Stimulated activated naive B cell treated with anti-CD40 and anti-IgM and Interleukin-4, amounts not matched to agents 10 μg/mL and 1 μg/mL and 100 μg/mL, for 72 hours (primary cell): ENCODE measurements around the gene JPH3.
A peak's percentile ranks its signal among the peaks of the same experiment; 100 is the strongest.

Source experiments
- ATAC-seq, 2 donors: fragments of 150-1000 bp; cut with Tn5 transposase; replicated peaks; 2 replicates each; pipeline ENCODE4 v1.10.0; 2021; ENCODE audit warnings: moderate library complexity in 1 of 2
- DNase-seq: peaks from one replicate; pipeline ENCODE4 v3.0.0; 2021
- H3K27ac Mint-ChIP-seq: one replicate; pipeline ENCODE4 v1.8.0; 2022; ENCODE audit warnings: mild to moderate bottlenecking, mixed read lengths
- H3K27me3 Mint-ChIP-seq, 2 donors: one replicate each; pipeline ENCODE4 v1.8.0; 2022; ENCODE audit warnings: mixed read lengths in 2 of 2
- H3K36me3 Mint-ChIP-seq, 2 donors: one replicate each; pipeline ENCODE4 v1.8.0; 2022; ENCODE audit warnings: mixed read lengths in 2 of 2, mild to moderate bottlenecking in 1 of 2
- H3K4me1 Mint-ChIP-seq, 2 donors: one replicate each; pipeline ENCODE4 v1.8.0; 2022; ENCODE audit warnings: mixed read lengths in 2 of 2, mild to moderate bottlenecking in 1 of 2
- H3K4me3 Mint-ChIP-seq, 2 donors: one replicate each; pipeline ENCODE4 v1.8.0; 2022; ENCODE audit warnings: mild to moderate bottlenecking in 2 of 2, mixed read lengths in 2 of 2, moderate library complexity in 1 of 2
- H3K9me3 Mint-ChIP-seq, 2 donors: one replicate each; pipeline ENCODE4 v1.8.0; 2022; ENCODE audit warnings: mixed read lengths in 2 of 2, mild to moderate bottlenecking in 1 of 2

Gene JPH3

DNA sequence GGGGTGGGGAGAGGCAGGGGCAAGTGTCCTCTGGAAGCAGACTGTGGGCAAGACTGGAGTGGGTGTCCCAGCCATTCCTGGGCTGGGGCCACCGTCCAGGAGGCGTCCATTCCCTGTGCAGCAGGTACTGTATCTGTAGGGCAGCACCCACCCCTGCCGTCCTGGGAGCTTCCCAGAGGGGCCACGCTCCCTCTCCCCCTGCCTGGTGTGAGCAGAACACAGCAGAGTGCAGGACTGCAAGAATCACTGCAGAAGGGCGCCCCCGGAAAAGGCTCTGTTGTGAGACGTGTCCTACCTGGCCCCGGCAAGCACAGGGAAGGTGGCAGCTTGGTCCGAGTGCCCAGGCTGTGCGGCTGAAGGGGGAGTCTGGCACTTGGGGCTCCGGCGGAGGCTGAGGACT lies 93.2 kb downstream of the JPH3 start:
- H3K27ac Mint-ChIP-seq = no peak overlapping the region
- H3K4me3 Mint-ChIP-seq = no peak overlapping the region
- DNase-seq = no peak
- ATAC-seq = no peak
- peaks cover 20 to 29% of the 10 kb centered on the region in 2 donors for H3K4me1 Mint-ChIP-seq
- H3K27me3 Mint-ChIP-seq = no peaks in the 10 kb centered on the region
- peaks cover 45% of the 10 kb centered on the region in 2 donors for H3K36me3 Mint-ChIP-seq
- no peaks in the 10 kb centered on the region for H3K9me3 Mint-ChIP-seq

DNA sequence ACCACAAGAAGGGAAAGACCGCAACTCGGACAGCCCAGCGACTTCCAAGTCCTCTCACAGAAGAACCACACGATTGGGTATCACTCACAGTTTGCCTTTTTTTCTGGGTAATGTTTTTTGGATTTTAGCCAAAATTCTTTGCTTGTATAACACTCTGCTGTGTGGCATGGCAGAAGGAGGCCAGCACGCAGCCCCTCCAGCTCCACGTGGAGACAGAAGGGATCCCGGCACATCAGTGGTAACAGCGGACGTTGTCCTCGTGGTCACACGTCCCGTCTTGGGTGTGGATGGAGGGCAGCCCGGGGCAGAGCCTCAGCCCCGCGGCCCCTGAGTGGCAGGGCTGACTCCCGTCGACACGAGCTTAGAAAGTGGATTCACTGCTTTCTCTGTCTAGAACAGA lies 94.4 kb downstream of the JPH3 start:
- H3K4me1 Mint-ChIP-seq = peaks cover 30 to 41% of the 10 kb centered on the region in 2 donors
- ATAC-seq (no peak), DNase-seq (no peak)
- H3K36me3 Mint-ChIP-seq = peaks cover 48 to 50% of the 10 kb centered on the region in 2 donors
- H3K27ac Mint-ChIP-seq = peak overlapping the region; percentile 20
- H3K4me3 Mint-ChIP-seq = no peak overlapping the region
- H3K27me3 Mint-ChIP-seq = no peaks in the 10 kb centered on the region
- no peaks in the 10 kb centered on the region for H3K9me3 Mint-ChIP-seq

DNA sequence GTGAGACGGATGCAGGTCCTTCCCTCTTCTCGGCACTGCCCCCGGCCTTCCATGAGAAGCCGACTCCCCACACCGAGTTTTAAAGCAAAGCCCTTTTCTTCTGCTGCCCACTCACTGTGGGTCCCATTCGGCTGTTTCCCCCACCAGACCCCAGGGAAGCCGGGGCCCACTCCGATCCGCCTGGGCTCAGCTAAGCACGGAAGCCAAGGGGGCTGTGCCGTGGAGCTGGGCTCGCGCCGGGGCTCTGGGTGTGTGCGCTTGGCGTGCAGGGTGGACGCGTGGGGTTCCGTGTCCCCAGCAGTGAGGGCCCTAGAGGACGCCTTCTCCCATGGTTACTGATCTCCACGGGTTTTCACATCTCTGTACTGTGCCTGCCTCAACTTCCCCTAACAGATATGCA lies 94.9 kb downstream of the JPH3 start:
- H3K27me3 Mint-ChIP-seq = no peaks in the 10 kb centered on the region
- no peak for ATAC-seq
- no peak overlapping the region for H3K4me3 Mint-ChIP-seq
- DNase-seq = no peak
- peaks cover 53% of the 10 kb centered on the region in 2 donors for H3K36me3 Mint-ChIP-seq
- H3K4me1 Mint-ChIP-seq = peaks cover 34 to 47% of the 10 kb centered on the region in 2 donors
- no peaks in the 10 kb centered on the region for H3K9me3 Mint-ChIP-seq
- H3K27ac Mint-ChIP-seq = no peak overlapping the region

DNA sequence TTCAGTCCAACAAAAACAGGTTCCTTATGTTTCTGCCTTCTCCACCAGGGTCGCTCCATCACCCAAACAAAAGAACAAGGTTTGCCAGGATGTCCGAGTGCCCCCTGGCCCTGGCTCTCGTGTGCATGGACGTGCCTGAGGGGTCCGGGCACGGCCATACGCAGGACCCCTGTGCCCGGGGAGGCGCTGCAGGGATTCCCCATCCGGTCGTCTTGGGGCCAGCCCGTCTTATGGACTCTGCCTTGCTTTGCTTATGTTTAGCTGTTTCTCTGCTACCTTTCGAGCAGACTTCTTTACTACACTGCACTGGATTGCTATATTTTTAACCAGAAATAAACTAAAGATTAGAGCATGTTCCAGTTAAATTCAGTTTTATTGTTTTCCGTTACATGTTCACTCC lies 95.5 kb downstream of the JPH3 start:
- peak overlapping the region in 1 of 2 donors; percentile 29 for H3K4me3 Mint-ChIP-seq
- DNase-seq (no peak), ATAC-seq (no peak)
- H3K36me3 Mint-ChIP-seq = peaks cover 57 to 58% of the 10 kb centered on the region in 2 donors
- H3K9me3 Mint-ChIP-seq = no peaks in the 10 kb centered on the region
- H3K27me3 Mint-ChIP-seq = no peaks in the 10 kb centered on the region
- H3K4me1 Mint-ChIP-seq = peaks cover 38 to 52% of the 10 kb centered on the region in 2 donors
- peak overlapping the region; percentile 84 for H3K27ac Mint-ChIP-seq

DNA sequence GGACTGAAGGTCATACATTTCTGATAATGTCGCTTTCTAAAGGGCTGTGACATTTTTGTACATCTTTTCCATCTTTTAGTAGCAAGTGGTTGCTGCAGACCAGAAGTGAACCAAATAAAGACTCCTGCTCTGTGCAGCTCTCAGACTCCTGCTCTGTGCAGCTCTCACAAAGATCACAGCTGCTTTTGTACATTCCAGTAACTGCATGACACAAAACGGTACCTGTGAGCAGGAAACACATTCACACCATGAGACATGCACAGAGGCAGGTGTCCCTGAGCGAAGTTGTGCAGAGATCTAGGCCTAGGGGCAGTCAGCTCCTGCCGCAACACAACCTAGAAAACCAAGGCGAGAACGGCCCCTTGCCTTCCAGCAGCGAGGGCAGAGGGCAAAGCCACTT lies 95.9 kb downstream of the JPH3 start:
- H3K9me3 Mint-ChIP-seq = no peaks in the 10 kb centered on the region

DNA sequence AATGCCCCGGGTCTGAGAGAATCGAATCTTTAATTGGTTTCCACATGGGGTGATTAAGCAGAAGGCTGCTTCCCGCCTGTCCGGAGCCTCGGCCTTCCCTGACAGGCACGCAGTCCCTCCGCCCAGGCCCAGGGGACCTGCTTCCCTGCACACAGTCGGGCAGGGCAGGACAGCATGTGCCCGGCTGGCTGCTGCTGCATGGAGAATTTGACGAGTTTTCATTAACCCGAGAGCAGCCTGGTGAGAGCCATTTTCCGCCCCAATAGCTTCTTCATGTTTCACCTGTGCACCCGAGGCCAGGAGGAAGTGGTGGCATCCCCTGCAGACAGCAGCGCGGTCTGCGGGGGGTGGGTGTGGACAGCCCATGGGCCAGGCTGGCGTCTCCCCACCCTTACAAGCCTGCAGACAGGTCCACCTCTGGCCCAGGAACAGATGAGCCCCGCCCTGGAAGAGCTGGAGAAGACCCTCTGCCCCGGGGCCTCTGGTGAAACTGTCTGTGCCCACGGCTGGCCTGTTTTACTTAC lies 96.4 kb downstream of the JPH3 start:
- Mint-ChIP-seq H3K27me3 (no peaks in the 10 kb centered on the region), H3K9me3 (no peaks in the 10 kb centered on the region), H3K36me3 (peaks cover 61 to 68% of the 10 kb centered on the region in 2 donors), H3K4me1 (peaks cover 45 to 61% of the 10 kb centered on the region in 2 donors), H3K27ac (peak overlapping the region; percentile 84), H3K4me3 (peak overlapping the region; percentile 9 to 53)
- DNase-seq = peak; percentile 27
- ATAC-seq = peak; percentile 22 to 23

More for the DNA sequence above, 95.9 kb downstream of the JPH3 start:
- Mint-ChIP-seq H3K4me3 (peak overlapping the region; percentile 29 to 47), H3K4me1 (peaks cover 41 to 56% of the 10 kb centered on the region in 2 donors), H3K36me3 (peaks cover 57 to 63% of the 10 kb centered on the region in 2 donors), H3K27ac (peak overlapping the region; percentile 84), H3K27me3 (no peaks in the 10 kb centered on the region)
- peak; percentile 20 to 30 for ATAC-seq
- no peak for DNase-seq

DNA sequence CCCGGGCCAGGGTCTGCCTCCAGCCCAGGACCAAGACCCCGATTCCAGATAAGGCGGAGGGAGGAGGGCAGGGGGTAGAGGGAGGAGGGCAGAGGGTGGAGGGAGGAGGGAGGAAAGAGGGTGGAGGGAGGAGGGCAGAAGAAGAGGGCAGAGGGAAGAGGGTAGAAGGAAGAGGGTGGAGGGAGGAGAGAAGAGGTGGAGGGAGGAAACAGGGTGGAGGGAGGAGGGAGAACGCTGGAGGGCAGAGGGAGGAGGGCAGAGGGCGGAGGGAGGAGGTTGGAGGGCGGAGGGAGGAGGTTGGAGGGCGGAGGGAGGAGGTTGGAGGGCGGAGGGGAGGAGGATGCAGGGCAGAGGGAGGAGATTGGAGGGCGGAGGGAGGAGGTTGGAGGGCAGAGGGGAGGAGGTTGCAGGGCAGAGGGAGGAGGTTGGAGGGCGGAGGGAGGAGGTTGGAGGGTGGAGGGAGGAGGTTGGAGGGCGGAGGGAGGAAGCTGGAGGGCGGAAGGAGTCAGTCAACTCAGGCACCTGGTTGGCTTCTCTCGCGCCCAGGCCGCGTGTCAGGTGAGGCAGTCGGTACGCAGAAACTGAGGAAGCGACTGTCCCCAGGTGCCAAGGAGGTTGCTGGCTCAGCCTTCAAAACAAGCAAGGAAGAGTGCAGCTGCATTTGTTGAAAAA lies 98.2 kb downstream of the JPH3 start:
- ATAC-seq (no peak), DNase-seq (peak; percentile 24)
- Mint-ChIP-seq H3K27me3 (no peaks in the 10 kb centered on the region), H3K9me3 (no peaks in the 10 kb centered on the region), H3K4me1 (peaks cover 47 to 72% of the 10 kb centered on the region in 2 donors), H3K27ac (peak overlapping the region; percentile 89), H3K4me3 (peak overlapping the region in 1 of 2 donors; percentile 46), H3K36me3 (peaks cover 54 to 64% of the 10 kb centered on the region in 2 donors)

DNA sequence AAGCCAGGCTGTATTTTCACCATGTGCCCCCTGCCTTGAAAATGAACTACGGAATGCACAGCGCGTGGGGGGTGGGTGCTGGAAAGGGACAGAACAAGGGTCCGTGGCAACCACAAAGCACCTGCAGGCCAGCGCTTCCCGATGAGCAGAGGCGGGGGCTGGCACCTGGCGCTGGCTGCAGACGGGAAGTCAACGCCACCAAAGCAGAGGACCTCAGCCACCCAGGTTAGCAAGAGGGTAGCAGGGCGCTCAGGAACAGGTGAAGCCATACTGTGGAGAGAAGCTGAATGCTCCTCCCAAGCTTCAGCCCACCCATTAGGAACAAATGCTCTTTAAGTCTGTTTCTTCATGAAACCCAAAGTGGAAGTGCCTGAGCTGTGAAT lies 98.8 kb downstream of the JPH3 start:
- peak overlapping the region in 1 of 2 donors; percentile 46 for H3K4me3 Mint-ChIP-seq
- H3K27ac Mint-ChIP-seq = peak overlapping the region; percentile 89
- H3K9me3 Mint-ChIP-seq = no peaks in the 10 kb centered on the region
- peaks cover 53 to 60% of the 10 kb centered on the region in 2 donors for H3K36me3 Mint-ChIP-seq
- H3K4me1 Mint-ChIP-seq = peaks cover 47 to 72% of the 10 kb centered on the region in 2 donors
- no peaks in the 10 kb centered on the region for H3K27me3 Mint-ChIP-seq
- ATAC-seq (peak; percentile 8 to 13), DNase-seq (peak; percentile 23)

DNA sequence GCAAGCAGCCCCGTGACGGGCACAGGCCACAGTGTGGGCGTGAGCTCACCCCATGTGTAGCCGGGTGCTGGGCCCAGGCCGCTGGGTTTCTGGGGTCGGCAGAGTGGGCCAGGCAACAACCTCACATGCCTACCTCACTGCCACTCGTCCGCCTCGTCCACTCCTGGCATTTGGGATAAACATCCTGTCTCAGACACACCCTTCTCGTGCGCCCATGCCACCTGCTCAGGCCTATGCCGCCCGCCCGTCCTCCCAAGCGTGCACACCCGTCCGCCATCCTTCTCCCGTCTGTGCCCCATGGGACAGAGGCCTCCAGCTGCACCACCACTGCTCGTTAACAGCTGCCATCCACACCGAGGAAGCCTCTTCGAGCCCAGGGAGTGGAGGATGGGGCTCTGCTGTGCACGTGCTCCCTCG lies 99.2 kb downstream of the JPH3 start:
- H3K36me3 Mint-ChIP-seq = peaks cover 50 to 58% of the 10 kb centered on the region in 2 donors
- peak overlapping the region; percentile 89 for H3K27ac Mint-ChIP-seq
- DNase-seq (peak; percentile 73), ATAC-seq (peak; percentile 54 to 60)
- no peaks in the 10 kb centered on the region for H3K27me3 Mint-ChIP-seq
- peak overlapping the region; percentile 46 to 69 for H3K4me3 Mint-ChIP-seq
- H3K9me3 Mint-ChIP-seq = no peaks in the 10 kb centered on the region
- peaks cover 47 to 72% of the 10 kb centered on the region in 2 donors for H3K4me1 Mint-ChIP-seq

DNA sequence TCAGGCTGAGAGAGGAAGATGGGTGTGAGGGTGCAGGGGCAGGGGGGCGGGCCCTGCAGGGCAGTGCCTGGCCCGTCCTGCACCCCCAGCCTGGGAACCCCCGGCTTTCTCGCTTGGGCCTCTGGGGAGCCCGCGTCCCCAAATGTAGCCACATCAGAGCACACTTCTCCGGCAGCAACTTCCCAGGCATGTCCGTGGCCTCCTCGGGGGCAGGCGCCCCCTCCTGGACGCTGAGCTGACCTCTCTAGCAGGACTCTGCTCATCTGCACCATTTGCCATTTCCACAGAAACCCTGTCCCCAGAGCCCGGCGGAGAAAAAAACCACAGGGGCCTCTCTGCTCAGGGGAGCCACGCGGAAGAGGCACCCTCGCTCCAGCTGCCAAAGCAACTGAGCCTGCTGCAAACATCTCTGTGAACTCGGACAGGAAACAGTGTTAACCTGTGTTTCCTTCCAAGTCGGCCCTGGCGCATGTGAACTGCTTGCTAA lies 100.1 kb downstream of the JPH3 start:
- peak overlapping the region; percentile 64 to 69 for H3K4me3 Mint-ChIP-seq
- no peaks in the 10 kb centered on the region for H3K9me3 Mint-ChIP-seq
- H3K36me3 Mint-ChIP-seq = peaks cover 48 to 61% of the 10 kb centered on the region in 2 donors
- H3K27ac Mint-ChIP-seq = peak overlapping the region; percentile 89
- H3K4me1 Mint-ChIP-seq = peaks cover 47 to 72% of the 10 kb centered on the region in 2 donors
- H3K27me3 Mint-ChIP-seq = no peaks in the 10 kb centered on the region
- DNase-seq = peak; percentile 89
- peak; percentile 78 for ATAC-seq

DNA sequence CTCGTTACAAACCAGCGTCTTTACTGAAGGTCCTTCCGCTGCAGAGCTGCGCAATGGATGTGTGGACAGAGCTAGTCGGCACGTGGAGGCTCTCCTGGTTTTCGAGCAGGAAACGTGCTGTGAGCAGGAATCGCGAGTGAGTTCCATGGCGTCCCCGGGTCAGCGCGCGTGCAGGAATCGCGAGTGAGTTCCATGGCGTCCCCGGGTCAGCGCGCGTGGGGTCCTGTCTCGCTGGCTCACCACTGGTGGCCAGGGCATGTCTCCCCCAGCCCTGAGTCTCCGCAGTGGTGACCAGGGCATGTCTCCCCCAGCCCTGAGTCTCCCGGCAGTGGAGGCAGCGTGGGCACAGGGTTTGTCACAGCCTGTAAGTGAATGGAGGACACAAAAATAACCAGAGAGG lies 100.8 kb downstream of the JPH3 start:
- Mint-ChIP-seq H3K27me3 (no peaks in the 10 kb centered on the region), H3K4me1 (peaks cover 45 to 66% of the 10 kb centered on the region in 2 donors), H3K9me3 (no peaks in the 10 kb centered on the region), H3K27ac (peak overlapping the region; percentile 76), H3K4me3 (peak overlapping the region in 1 of 2 donors; percentile 64), H3K36me3 (peaks cover 47 to 60% of the 10 kb centered on the region in 2 donors)
- no peak for DNase-seq
- no peak for ATAC-seq

DNA sequence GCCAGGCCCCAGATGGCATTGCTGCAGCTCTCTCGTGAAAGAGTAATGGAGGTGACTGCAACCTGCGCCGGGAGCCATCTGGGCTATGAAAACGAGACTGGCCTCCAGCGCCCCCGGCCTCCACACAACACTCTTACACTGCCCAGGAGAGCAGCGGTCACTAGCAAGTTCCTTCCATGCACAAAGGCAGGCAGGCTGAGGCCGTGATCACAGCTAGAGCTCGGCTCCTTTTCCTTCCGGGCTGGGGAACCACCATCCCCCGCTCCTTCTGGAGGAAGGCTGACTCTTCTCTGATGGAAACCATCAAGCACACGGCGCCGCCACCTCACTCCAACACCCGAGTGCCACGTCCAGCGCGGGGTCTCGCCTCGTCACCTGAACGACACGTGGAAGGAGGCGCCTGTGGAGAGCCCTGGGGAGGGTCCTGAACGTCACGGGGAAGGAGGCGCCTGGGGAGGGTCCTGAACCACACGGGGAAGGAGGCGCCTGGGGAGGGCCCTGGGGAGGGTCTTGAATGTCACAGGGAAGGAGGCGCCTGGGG lies 101.6 kb downstream of the JPH3 start:
- Mint-ChIP-seq H3K27me3 (no peaks in the 10 kb centered on the region), H3K36me3 (peaks cover 48 to 62% of the 10 kb centered on the region in 2 donors), H3K4me1 (peaks cover 38 to 57% of the 10 kb centered on the region in 2 donors), H3K4me3 (peak overlapping the region in 1 of 2 donors; percentile 64), H3K9me3 (no peaks in the 10 kb centered on the region), H3K27ac (no peak overlapping the region)
- DNase-seq = no peak
- ATAC-seq = no peak

DNA sequence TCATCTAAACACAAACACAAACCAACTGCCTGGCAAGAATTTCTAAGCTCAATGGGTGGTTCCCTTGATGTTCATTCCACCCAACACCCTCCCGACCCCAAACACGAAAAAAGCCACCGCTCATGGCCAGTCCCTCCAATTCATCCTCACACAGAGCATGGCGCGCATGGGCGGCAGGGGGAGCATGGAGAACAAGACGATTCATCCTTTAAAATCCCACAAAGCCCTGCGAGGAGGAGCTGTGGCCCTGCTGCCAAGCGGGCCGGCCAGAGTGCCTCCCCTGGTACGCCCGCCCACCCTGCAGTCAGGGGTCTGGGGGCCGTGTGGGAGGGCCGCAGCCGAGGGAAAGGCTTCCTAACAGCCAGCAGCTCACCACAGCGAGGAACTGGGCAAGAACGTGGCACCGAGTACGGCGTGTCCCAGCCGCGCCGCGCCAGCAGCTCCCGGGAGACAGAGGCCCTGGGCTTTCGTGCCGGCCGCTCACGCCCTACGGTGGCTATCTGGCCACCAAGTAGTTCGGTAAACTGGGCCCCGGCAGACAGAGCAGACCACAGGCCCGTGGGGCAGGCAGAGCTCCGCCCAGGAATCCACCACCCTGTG lies 102.5 kb downstream of the JPH3 start:
- DNase-seq = no peak
- no peak overlapping the region for H3K4me3 Mint-ChIP-seq
- H3K27ac Mint-ChIP-seq = peak overlapping the region; percentile 60
- no peak for ATAC-seq
- peaks cover 45 to 65% of the 10 kb centered on the region in 2 donors for H3K36me3 Mint-ChIP-seq
- no peaks in the 10 kb centered on the region for H3K9me3 Mint-ChIP-seq
- peaks cover 32 to 48% of the 10 kb centered on the region in 2 donors for H3K4me1 Mint-ChIP-seq
- H3K27me3 Mint-ChIP-seq = no peaks in the 10 kb centered on the region

DNA sequence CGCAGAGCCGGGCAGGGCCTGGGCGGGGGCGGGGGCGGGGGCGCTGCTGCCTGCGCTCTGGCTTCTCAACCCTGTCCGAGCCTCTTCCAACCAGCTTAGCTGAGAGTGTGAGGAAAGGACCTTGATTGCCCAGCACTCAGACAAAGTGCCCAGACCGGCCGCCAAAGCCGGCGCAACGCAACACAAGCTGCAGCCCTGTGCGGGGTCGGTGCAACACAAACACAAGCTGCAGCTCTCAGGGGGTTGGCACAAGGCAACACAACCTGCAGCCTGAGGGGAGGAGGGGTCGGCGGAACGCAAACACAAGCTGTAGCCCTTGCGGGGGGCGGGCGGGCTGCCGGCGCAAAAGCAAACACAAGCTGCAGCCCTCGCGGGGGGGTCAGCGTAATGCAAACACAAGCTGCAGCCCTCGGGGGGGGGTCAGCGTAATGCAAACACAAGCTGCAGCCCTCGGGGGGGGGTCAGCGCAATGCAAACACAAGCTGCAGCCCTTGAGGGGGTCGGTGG lies 103.5 kb downstream of the JPH3 start:
- Mint-ChIP-seq H3K27ac (no peak overlapping the region), H3K36me3 (peaks cover 44 to 67% of the 10 kb centered on the region in 2 donors), H3K4me1 (peaks cover 27 to 40% of the 10 kb centered on the region in 2 donors), H3K27me3 (no peaks in the 10 kb centered on the region), H3K4me3 (no peak overlapping the region), H3K9me3 (no peaks in the 10 kb centered on the region)
- ATAC-seq (no peak), DNase-seq (no peak)
